HL-60 (cell line): Measurements from ENCODE around the gene XRCC3.

Experiments
- REST ChIP-seq: IDR thresholded peaks from 2 replicates; pipeline ENCODE4 v1.6.1; 2012; ENCODE audit warnings: low read depth; ENCODE audit not compliant: insufficient replicate concordance
- SPI1 ChIP-seq: IDR thresholded peaks from 2 replicates; pipeline ENCODE4 v1.6.1; 2012; ENCODE audit warnings: low read depth, mild to moderate bottlenecking, borderline replicate concordance
- TF ChIP-seq, protein P1 (sequence below): IDR thresholded peaks from one replicate; pipeline ENCODE4 v1.5.1; 2011; ENCODE audit warnings: low read length, control low read depth, inconsistent platforms; ENCODE audit not compliant: insufficient read depth

- no peak for TF ChIP-seq REST
- TF ChIP-seq, protein P1, sequence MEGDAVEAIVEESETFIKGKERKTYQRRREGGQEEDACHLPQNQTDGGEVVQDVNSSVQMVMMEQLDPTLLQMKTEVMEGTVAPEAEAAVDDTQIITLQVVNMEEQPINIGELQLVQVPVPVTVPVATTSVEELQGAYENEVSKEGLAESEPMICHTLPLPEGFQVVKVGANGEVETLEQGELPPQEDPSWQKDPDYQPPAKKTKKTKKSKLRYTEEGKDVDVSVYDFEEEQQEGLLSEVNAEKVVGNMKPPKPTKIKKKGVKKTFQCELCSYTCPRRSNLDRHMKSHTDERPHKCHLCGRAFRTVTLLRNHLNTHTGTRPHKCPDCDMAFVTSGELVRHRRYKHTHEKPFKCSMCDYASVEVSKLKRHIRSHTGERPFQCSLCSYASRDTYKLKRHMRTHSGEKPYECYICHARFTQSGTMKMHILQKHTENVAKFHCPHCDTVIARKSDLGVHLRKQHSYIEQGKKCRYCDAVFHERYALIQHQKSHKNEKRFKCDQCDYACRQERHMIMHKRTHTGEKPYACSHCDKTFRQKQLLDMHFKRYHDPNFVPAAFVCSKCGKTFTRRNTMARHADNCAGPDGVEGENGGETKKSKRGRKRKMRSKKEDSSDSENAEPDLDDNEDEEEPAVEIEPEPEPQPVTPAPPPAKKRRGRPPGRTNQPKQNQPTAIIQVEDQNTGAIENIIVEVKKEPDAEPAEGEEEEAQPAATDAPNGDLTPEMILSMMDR = no peak
- TF ChIP-seq SPI1 = no peak
Measured at GRCh38 chr14:103693515-103693914, 21.7 kb downstream of the XRCC3 start.
